Urinary bladder (tissue), 4 donors: Measurements from ENCODE around the gene PIK3R4. TPM values are rescaled to one million over a fixed set of nuclear protein-coding genes. Genes with fewer than 3 reads are reported as not detected.

Experiments
- DNase-seq: peaks from one replicate; pipeline ENCODE4 v3.0.0-alpha.2; 2015; ENCODE audit errors: extremely low spot score
- H3K27ac ChIP-seq: one replicate; pipeline ENCODE4 v1.5.1; 2013; ENCODE audit warnings: low read depth, mild to moderate bottlenecking, moderate library complexity
- H3K36me3 ChIP-seq: one replicate; pipeline ENCODE4 v1.6.1; 2013; ENCODE audit warnings: mild to moderate bottlenecking, moderate library complexity; ENCODE audit not compliant: insufficient read depth
- H3K4me1 ChIP-seq: one replicate; pipeline ENCODE4 v1.6.1; 2013; ENCODE audit warnings: mild to moderate bottlenecking, moderate library complexity; ENCODE audit not compliant: insufficient read depth
- H3K4me3 ChIP-seq: one replicate; pipeline ENCODE4 v1.5.1; 2013; ENCODE audit warnings: low read depth, low read length
- WGBS: extraction: QIAGEN DNeasy Blood & Tissue Kit; methylation state at CpG from one replicate; pipeline ENCODE4 v1.1.7; 2013; 5-methylcytosine and 5-hydroxymethylcytosine counted together
- polyA plus RNA-seq: library from polyadenylated mRNA; stranded (reverse); fragments of 200-250 nt; gene quantifications from one replicate; pipeline ENCODE4 v1.2.3, GENCODE V29; 2013
- total RNA-seq: library from RNA; depleted of rRNA; stranded (reverse); fragments of >200 nt; gene quantifications from one replicate; pipeline ENCODE4 v1.2.3, GENCODE V29; 2014
- donor health status: healthy with polysubstance abuse.
- donor health status: healthy.

Gene PIK3R4
- total and polyA plus RNA-seq, 2 donors = 26.7 to 36.1 TPM

GRCh38 chr3:130659911-130660310 lies 86.7 kb downstream of the PIK3R4 start:
- H3K4me3 ChIP-seq = no peak overlapping the region
- no peaks in the 10 kb centered on the region for H3K4me1 ChIP-seq
- DNase-seq = peak; percentile 59
- no peak overlapping the region for H3K27ac ChIP-seq
- WGBS = 71% methylated on average over 1 of the region's 1 CpG
- peaks cover 2% of the 10 kb centered on the region for H3K36me3 ChIP-seq

DNA sequence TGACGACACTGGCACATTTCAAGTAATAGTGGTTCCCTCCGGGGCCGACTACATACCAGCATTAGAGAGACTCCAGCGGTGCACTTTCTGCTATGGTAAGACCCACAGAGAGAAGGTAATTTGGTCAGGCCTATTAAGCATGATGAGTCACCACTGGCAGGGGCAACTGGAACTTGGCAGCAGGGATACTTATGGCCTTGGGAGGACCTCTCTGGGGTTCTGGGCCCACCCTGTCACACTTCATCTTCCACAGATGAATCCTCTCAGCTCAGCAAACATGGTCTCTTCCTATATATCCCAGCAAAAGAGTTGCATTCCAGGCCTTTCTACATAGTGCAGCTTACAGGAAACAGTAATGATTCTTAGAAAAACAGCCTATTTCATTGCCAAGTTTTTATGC lies 88.0 kb downstream of the PIK3R4 start:
- Histone ChIP-seq H3K27ac (no peak overlapping the region), H3K36me3 (peaks cover 3% of the 10 kb centered on the region), H3K4me1 (no peaks in the 10 kb centered on the region), H3K4me3 (no peak overlapping the region)
- DNase-seq = no peak
- WGBS = 45% methylated on average over 4 of the region's 4 CpGs

- Histone ChIP-seq H3K4me1 (no peaks in the 10 kb centered on the region), H3K36me3 (peaks cover 3% of the 10 kb centered on the region), H3K27ac (no peak overlapping the region), H3K4me3 (no peak overlapping the region)
- 94% methylated on average over 5 of the region's 5 CpGs for WGBS
- no peak for DNase-seq
These were observed 90.0 kb downstream of the PIK3R4 start for GRCh38 chr3:130656627-130657026.

DNA sequence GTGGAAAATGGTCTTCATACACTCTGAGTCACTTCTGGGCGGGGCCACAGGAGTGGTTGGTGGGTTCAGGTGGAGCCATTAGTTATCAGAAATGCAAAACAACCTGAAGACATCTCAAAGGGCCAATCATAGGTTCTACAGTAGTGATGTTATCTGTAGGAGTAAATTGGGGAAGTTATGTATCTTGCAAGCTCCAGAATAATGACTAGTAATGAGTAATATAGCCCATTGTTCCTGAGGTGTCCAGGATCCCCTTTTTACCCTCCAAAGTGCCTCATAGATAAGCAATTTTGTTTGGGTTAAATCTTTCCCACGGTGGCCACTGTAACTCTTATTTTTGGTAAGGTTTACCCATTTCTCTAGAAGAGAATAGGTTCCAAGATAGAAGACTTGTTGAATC lies 91.7 kb downstream of the PIK3R4 start:
- H3K4me3 ChIP-seq = no peak overlapping the region
- 91% methylated on average over 2 of the region's 2 CpGs for WGBS
- DNase-seq = no peak
- H3K4me1 ChIP-seq = no peaks in the 10 kb centered on the region
- H3K36me3 ChIP-seq = peaks cover 3% of the 10 kb centered on the region
- H3K27ac ChIP-seq = no peak overlapping the region

DNA sequence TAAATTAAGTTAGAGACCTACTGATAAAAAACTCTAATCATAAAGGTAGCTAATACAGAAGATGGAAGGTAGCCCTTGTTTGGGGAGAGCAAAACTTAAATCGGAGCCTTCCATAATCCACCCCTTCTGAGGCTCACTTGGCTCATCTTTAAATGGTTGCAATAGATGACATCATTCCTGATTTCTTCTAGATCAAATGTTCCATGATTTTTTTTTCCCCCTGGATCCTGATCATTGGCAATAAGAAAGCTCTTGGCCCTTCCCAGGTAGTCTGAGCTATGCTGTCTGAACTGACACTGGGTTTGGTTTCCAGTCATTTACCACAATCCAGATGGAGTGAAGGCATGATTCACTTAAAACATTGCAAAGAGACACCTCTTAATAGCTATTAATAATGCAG lies 92.5 kb downstream of the PIK3R4 start:
- 100% methylated on average over 1 of the region's 1 CpG for WGBS
- Histone ChIP-seq H3K4me1 (no peaks in the 10 kb centered on the region), H3K27ac (no peak overlapping the region), H3K36me3 (peaks cover 3% of the 10 kb centered on the region), H3K4me3 (no peak overlapping the region)
- DNase-seq = no peak

- Histone ChIP-seq H3K27ac (no peak overlapping the region), H3K4me3 (no peak overlapping the region), H3K4me1 (no peaks in the 10 kb centered on the region), H3K36me3 (no peaks in the 10 kb centered on the region)
- WGBS = 94% methylated on average over 30 of the region's 30 CpGs
- no peak for DNase-seq
These were observed 97.5 kb downstream of the PIK3R4 start for GRCh38 chr3:130649061-130649654.

DNA sequence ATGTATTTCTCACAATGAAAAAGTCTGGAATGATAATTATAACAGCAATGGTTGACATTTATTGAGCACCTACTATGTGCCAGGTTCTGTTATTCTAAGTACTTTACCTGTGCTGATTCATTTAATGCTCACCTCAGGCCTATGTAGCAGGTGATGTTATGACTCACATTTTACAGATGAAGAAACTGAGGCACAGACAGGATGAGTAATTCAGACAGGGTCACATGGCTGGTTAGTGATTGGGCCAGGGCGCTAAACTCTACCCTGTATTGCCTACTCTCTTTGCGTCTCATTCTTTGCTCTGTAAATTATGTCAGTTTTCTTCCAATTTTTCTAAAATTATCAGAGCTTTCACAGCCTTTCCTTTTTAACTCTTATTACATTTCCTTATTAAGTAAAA lies 98.3 kb downstream of the PIK3R4 start:
- no peak for DNase-seq
- 90% methylated on average over 2 of the region's 2 CpGs for WGBS
- no peak overlapping the region for H3K4me3 ChIP-seq

GRCh38 chr3:130645261-130645660 lies 101.4 kb downstream of the PIK3R4 start:
- WGBS = 78% methylated on average over 1 of the region's 1 CpG
- DNase-seq = no peak
- no peak overlapping the region for H3K27ac ChIP-seq

More for the DNA sequence above, 98.3 kb downstream of the PIK3R4 start:
- H3K36me3 ChIP-seq = no peaks in the 10 kb centered on the region
- H3K4me1 ChIP-seq = no peaks in the 10 kb centered on the region
- no peak overlapping the region for H3K27ac ChIP-seq

GRCh38 chr3:130644628-130645253 lies 101.9 kb downstream of the PIK3R4 start:
- Histone ChIP-seq H3K4me1 (no peaks in the 10 kb centered on the region), H3K4me3 (no peak overlapping the region), H3K36me3 (no peaks in the 10 kb centered on the region), H3K27ac (no peak overlapping the region)
- DNase-seq = no peak
- WGBS = 67% methylated on average over 4 of the region's 4 CpGs

More at GRCh38 chr3:130645261-130645660, 101.4 kb downstream of the PIK3R4 start:
- H3K36me3 ChIP-seq = no peaks in the 10 kb centered on the region
- H3K4me3 ChIP-seq = no peak overlapping the region
- no peaks in the 10 kb centered on the region for H3K4me1 ChIP-seq

DNA sequence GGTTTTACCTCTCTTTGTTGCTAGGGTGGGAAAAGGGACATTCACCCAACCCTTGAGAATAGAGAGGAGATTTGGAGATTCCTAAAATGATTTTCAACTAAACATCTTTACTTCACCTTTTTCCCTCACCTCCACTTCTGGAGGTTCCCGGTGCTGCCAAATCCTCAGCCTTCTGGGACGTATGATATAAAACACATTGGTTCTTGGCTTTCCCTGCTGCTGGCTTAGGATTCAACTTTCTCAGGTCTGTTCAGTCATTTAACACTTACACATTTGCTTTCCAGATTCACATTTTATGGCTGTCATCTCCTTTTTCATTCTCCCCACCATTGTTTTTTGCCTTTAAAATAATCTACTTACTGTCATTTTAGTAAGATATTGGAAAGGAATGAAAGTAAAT lies 106.6 kb downstream of the PIK3R4 start:
- Histone ChIP-seq H3K4me1 (no peaks in the 10 kb centered on the region), H3K36me3 (no peaks in the 10 kb centered on the region), H3K27ac (no peak overlapping the region), H3K4me3 (no peak overlapping the region)
- no peak for DNase-seq
- WGBS = 72% methylated on average over 2 of the region's 2 CpGs

GRCh38 chr3:130636480-130637234 lies 110.0 kb downstream of the PIK3R4 start:
- no peak overlapping the region for H3K27ac ChIP-seq
- no peak for DNase-seq

DNA sequence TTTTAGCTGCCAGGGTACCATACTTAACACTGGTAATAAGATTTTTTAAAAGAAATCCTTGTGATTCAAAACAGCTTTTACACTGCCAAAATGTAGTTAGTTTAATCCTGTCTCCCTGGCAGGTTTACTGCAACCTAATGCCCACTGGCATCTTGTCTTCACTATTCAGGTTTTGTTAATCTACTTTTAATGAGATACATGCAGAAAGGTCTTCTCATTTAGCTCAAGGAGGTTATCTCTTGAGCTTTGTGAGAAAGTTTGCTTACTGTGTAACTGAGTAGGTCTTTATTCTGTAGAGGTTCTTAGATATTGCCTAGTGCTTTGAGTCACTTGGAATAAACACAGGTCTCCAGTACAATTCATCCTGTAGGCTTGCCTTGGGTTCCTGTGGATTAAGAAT lies 110.7 kb downstream of the PIK3R4 start:
- Histone ChIP-seq H3K4me1 (no peaks in the 10 kb centered on the region), H3K4me3 (no peak overlapping the region), H3K27ac (no peak overlapping the region), H3K36me3 (no peaks in the 10 kb centered on the region)
- no peak for DNase-seq

More at GRCh38 chr3:130636480-130637234, 110.0 kb downstream of the PIK3R4 start:
- Histone ChIP-seq H3K4me1 (no peaks in the 10 kb centered on the region), H3K36me3 (no peaks in the 10 kb centered on the region), H3K4me3 (no peak overlapping the region)
- 66% methylated on average over 1 of the region's 1 CpG for WGBS

DNA sequence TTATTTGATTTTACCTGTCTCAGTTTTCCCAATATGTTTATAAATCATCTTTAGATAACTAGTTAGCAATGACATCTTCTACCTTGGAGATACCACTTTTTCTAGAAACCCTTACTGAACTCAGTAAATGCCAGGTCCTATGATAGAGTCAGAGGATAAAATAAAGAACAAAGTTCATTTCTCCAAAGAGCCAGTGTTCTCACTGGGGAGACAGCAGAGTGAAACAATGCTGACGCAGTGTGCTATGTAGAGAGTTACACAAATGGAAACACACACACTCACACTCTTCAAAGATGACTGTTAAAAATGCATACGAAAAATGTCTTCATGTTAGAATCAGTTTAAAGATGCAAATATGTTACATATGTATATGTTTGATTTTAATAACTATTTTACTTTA lies 111.3 kb downstream of the PIK3R4 start:
- DNase-seq = no peak
- H3K36me3 ChIP-seq = no peaks in the 10 kb centered on the region
- H3K4me3 ChIP-seq = no peak overlapping the region
- H3K27ac ChIP-seq = no peak overlapping the region
- H3K4me1 ChIP-seq = no peaks in the 10 kb centered on the region
- 86% methylated on average over 2 of the region's 2 CpGs for WGBS
